ENCODE measurements around the gene ELAVL4. TPM values are rescaled to one million over a fixed set of nuclear protein-coding genes. Genes with fewer than 3 reads are reported as not detected.

The ELAVL4 gene
- total and polyA plus RNA-seq, 9 of the 15 experiments (the other 6 are each of a cell fraction or from before 2014, with no cell fraction given): not detected

- ATAC-seq: no peak
- POLR2A ChIA-PET: no interaction called here
- WGBS (ENCODE audit: insufficient coverage, low coverage, missing lambda C conversion rate): 0% methylated on average over 1 of the region's 1 CpG
- no peaks in the 10 kb centered on the region for H3K4me1 ChIP-seq (replicated peaks in 1 of 2; ENCODE audit: control insufficient read depth in 2 of 2, insufficient read depth in 2 of 2, low read length in 2 of 2)
- H3K27me3 ChIP-seq (ENCODE audit: control insufficient read depth in 2 of 2, insufficient read depth in 2 of 2, low read length in 2 of 2): no peaks in the 10 kb centered on the region
- H3K79me2 ChIP-seq (ENCODE audit: control insufficient read depth, insufficient read depth, low read length): no peaks in the 10 kb centered on the region
- H3K27ac ChIP-seq (ENCODE audit: extremely low read depth, low read depth, low read length): no peak overlapping the region
- H3K9ac ChIP-seq (ENCODE audit: insufficient read depth in 1 of 2, low read depth in 2 of 2, low read length in 2 of 2): no peak overlapping the region
- BruUV-seq (replicated peaks): no TSS peak
- H4K20me1 ChIP-seq (replicated peaks; ENCODE audit: control insufficient read depth, insufficient read depth, low read length): no peaks in the 10 kb centered on the region
- intact Hi-C loops (cut with micrococcal nuclease): no loop called here
- TF ChIP-seq ZNF436 (CRISPR knock-in tag; IDR thresholded peaks at IDR 0.05) (no peak), ZNF217 (CRISPR knock-in tag; IDR thresholded peaks at IDR 0.05) (no peak), ZNF140 (CRISPR knock-in tag; IDR thresholded peaks at IDR 0.05) (no peak), NCOA4 (IDR thresholded peaks at IDR 0.05; ENCODE audit: partially characterized antibody) (no peak), CHD4 (IDR thresholded peaks at IDR 0.05; ENCODE audit: insufficient read depth, insufficient replicate concordance, low read depth, low read length, poor library complexity, severe bottlenecking) (no peak), ZNF316 (IDR thresholded peaks at IDR 0.05) (no peak), MTF1 (CRISPR knock-in tag; IDR thresholded peaks at IDR 0.05; ENCODE audit: borderline replicate concordance) (no peak), HDAC6 (IDR thresholded peaks at IDR 0.05; ENCODE audit: low read depth, low read length) (no peak), ZNF75A (CRISPR knock-in tag; IDR thresholded peaks at IDR 0.05) (no peak), KLF16 (IDR thresholded peaks at IDR 0.05) (no peak), ZNF395 (CRISPR knock-in tag; IDR thresholded peaks at IDR 0.05) (no peak), MTA3 (IDR thresholded peaks at IDR 0.05; ENCODE audit: borderline replicate concordance) (no peak), SUPT5H (IDR thresholded peaks at IDR 0.05) (no peak), TCF7 (IDR thresholded peaks at IDR 0.05; ENCODE audit: borderline replicate concordance) (no peak), E2F3 (CRISPR knock-in tag; IDR thresholded peaks at IDR 0.05) (no peak)
- TF ChIP-seq, protein P1, sequence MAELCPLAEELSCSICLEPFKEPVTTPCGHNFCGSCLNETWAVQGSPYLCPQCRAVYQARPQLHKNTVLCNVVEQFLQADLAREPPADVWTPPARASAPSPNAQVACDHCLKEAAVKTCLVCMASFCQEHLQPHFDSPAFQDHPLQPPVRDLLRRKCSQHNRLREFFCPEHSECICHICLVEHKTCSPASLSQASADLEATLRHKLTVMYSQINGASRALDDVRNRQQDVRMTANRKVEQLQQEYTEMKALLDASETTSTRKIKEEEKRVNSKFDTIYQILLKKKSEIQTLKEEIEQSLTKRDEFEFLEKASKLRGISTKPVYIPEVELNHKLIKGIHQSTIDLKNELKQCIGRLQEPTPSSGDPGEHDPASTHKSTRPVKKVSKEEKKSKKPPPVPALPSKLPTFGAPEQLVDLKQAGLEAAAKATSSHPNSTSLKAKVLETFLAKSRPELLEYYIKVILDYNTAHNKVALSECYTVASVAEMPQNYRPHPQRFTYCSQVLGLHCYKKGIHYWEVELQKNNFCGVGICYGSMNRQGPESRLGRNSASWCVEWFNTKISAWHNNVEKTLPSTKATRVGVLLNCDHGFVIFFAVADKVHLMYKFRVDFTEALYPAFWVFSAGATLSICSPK (IDR thresholded peaks at IDR 0.05; ENCODE audit: borderline replicate concordance): no peak
- CTCF ChIA-PET (ENCODE audit: low intra/inter-chr PET ratio): no interaction called here
- H2AFZ ChIP-seq (ENCODE audit: low read depth, low read length): no peak overlapping the region
- H3K4me2 ChIP-seq (ENCODE audit: insufficient read depth, low read length): no peak overlapping the region
- H3K9me1 ChIP-seq (ENCODE audit: control insufficient read depth, insufficient read depth, low read length): no peaks in the 10 kb centered on the region
- H3K9me3 ChIP-seq (replicated peaks; ENCODE audit: control insufficient read depth, insufficient read depth, low read depth, low read length): no peaks in the 10 kb centered on the region
- no peak overlapping the region for H3K4me3 ChIP-seq
- in situ Hi-C loops (cut with MboI): no loop called here
- H3K36me3 ChIP-seq (ENCODE audit: control insufficient read depth, insufficient read depth, low read length): no peaks in the 10 kb centered on the region
- DNase-seq (ENCODE audit: extremely low read depth in 1 of 4, low spot score in 3 of 4): no peak
- no peak for FAIRE-seq
These were observed 100.0 kb downstream of the ELAVL4 start for GRCh38 chr1:50208756-50209155.
